Hematopoietic multipotent progenitor cell treated with erythropoietin and hydrocortisone succinate and interleukin-3 and kit ligand, for 4 days (in vitro differentiated cells): Measurements from ENCODE around the gene TEX9.
"Not testable (repeated sequence)": the region's sequence is repeated elsewhere in the genome, so short reads cannot be mapped to it uniquely, and the experiment has no call there.

Source experiments
- DNase-seq: peaks from one replicate; pipeline ENCODE4 v3.0.0-alpha.2; 2015

The TEX9 gene

GRCh38 chr15:56365075-56365711 is at the start of gene TEX9:
Gene TEX9 (plus strand): TSS chr15:56365426. CDS start chr15:56365451, 25 bp downstream.
- DNase-seq: peak; percentile 94

GRCh38 chr15:56316561-56316960 is 48.7 kb upstream of the TEX9 start:
- DNase-seq: not testable (repeated sequence)

- peak; percentile 70 for DNase-seq
Measured at GRCh38 chr15:56320316-56320715, 44.9 kb upstream of the TEX9 start.

- DNase-seq: no peak
Measured at GRCh38 chr15:56320861-56321260, 44.4 kb upstream of the TEX9 start.

GRCh38 chr15:56322444-56322843 is 42.8 kb upstream of the TEX9 start:
- DNase-seq: no peak

GRCh38 chr15:56323435-56323834 is 41.8 kb upstream of the TEX9 start:
- DNase-seq: no peak

- DNase-seq: no peak
Measured at GRCh38 chr15:56325186-56325585, 40.0 kb upstream of the TEX9 start.

- DNase-seq: no peak
Measured at GRCh38 chr15:56327721-56328502, 37.3 kb upstream of the TEX9 start.

- no peak for DNase-seq
Measured at GRCh38 chr15:56337084-56337725, 28.0 kb upstream of the TEX9 start.

GRCh38 chr15:56339594-56339993 is 25.6 kb upstream of the TEX9 start:
- no peak for DNase-seq

- no peak for DNase-seq
Measured at GRCh38 chr15:56341201-56341600, 24.0 kb upstream of the TEX9 start.

- DNase-seq: no peak
Measured at GRCh38 chr15:56342653-56343052, 22.6 kb upstream of the TEX9 start.

- no peak for DNase-seq
Measured at GRCh38 chr15:56343879-56344278, 21.3 kb upstream of the TEX9 start.

GRCh38 chr15:56344336-56344735 is 20.9 kb upstream of the TEX9 start:
- DNase-seq: no peak

- DNase-seq: no peak
Measured at GRCh38 chr15:56346414-56346813, 18.8 kb upstream of the TEX9 start.

GRCh38 chr15:56349554-56349953 is 15.7 kb upstream of the TEX9 start:
- DNase-seq: no peak

- no peak for DNase-seq
Measured at GRCh38 chr15:56351353-56351752, 13.9 kb upstream of the TEX9 start.

- DNase-seq: no peak
Measured at GRCh38 chr15:56351957-56352506, 13.2 kb upstream of the TEX9 start.

GRCh38 chr15:56353119-56353518 is 12.1 kb upstream of the TEX9 start:
- no peak for DNase-seq

GRCh38 chr15:56353740-56354139 is 11.5 kb upstream of the TEX9 start:
- no peak for DNase-seq

GRCh38 chr15:56356616-56357015 is 8.6 kb upstream of the TEX9 start:
- DNase-seq: peak; percentile 67

GRCh38 chr15:56358604-56359003 is 6.6 kb upstream of the TEX9 start:
- no peak for DNase-seq

- no peak for DNase-seq
Measured at GRCh38 chr15:56361987-56362386, 3.2 kb upstream of the TEX9 start.

- DNase-seq: peak; percentile 9
Measured at GRCh38 chr15:56366211-56366610, 985 bp downstream of the TEX9 start.
